Measurements from ENCODE around the gene EVA1A.

EVA1A gene

GRCh38 chr2:75547345-75548035 lies 13.2 kb downstream of the EVA1A start:
- in situ Hi-C loops (cut with MboI; ENCODE audit: low sequenced_read_pairs), result no loop called here

GRCh38 chr2:75545922-75546321 lies 14.8 kb downstream of the EVA1A start:
- in situ Hi-C loops (cut with MboI; ENCODE audit: low sequenced_read_pairs), result no loop called here

GRCh38 chr2:75545387-75545786 lies 15.4 kb downstream of the EVA1A start:
- in situ Hi-C loops (cut with MboI; ENCODE audit: low sequenced_read_pairs), result no loop called here

- in situ Hi-C loops (cut with MboI; ENCODE audit: low sequenced_read_pairs), result no loop called here
Measured at GRCh38 chr2:75543446-75543845, 17.3 kb downstream of the EVA1A start.

- in situ Hi-C loops (cut with MboI; ENCODE audit: low sequenced_read_pairs), result no loop called here
Measured at GRCh38 chr2:75541430-75541829, 19.3 kb downstream of the EVA1A start.

- in situ Hi-C loops (cut with MboI; ENCODE audit: low sequenced_read_pairs), result no loop called here
Measured at GRCh38 chr2:75540994-75541393, 19.7 kb downstream of the EVA1A start.

- in situ Hi-C loops (cut with MboI; ENCODE audit: low sequenced_read_pairs), result no loop called here
Measured at GRCh38 chr2:75539955-75540716, 20.6 kb downstream of the EVA1A start.

- in situ Hi-C loops (cut with MboI; ENCODE audit: low sequenced_read_pairs), result no loop called here
Measured at GRCh38 chr2:75538521-75539490, 21.9 kb downstream of the EVA1A start.

GRCh38 chr2:75537658-75538057 lies 23.1 kb downstream of the EVA1A start:
- in situ Hi-C loops (cut with MboI; ENCODE audit: low sequenced_read_pairs), result no loop called here

GRCh38 chr2:75533135-75533534 lies 27.6 kb downstream of the EVA1A start:
- in situ Hi-C loops (cut with MboI; ENCODE audit: low sequenced_read_pairs), result no loop called here

GRCh38 chr2:75532488-75532887 lies 28.3 kb downstream of the EVA1A start:
- in situ Hi-C loops (cut with MboI; ENCODE audit: low sequenced_read_pairs), result no loop called here

GRCh38 chr2:75528221-75528977 lies 32.3 kb downstream of the EVA1A start:
- in situ Hi-C loops (cut with MboI; ENCODE audit: low sequenced_read_pairs), result no loop called here

- in situ Hi-C loops (cut with MboI; ENCODE audit: low sequenced_read_pairs), result no loop called here
Measured at GRCh38 chr2:75527676-75528075, 33.1 kb downstream of the EVA1A start.

GRCh38 chr2:75526842-75527241 lies 33.9 kb downstream of the EVA1A start:
- in situ Hi-C loops (cut with MboI; ENCODE audit: low sequenced_read_pairs), result no loop called here

GRCh38 chr2:75525434-75526310 lies 35.1 kb downstream of the EVA1A start:
- in situ Hi-C loops (cut with MboI; ENCODE audit: low sequenced_read_pairs), result no loop called here

- in situ Hi-C loops (cut with MboI; ENCODE audit: low sequenced_read_pairs), result no loop called here
Measured at GRCh38 chr2:75524276-75524911, 36.3 kb downstream of the EVA1A start.

GRCh38 chr2:75523313-75524275 lies 37.1 kb downstream of the EVA1A start:
- in situ Hi-C loops (cut with MboI; ENCODE audit: low sequenced_read_pairs), result no loop called here
